ENCODE measurements around the gene BDP1.
"Not testable (repeated sequence)": the region's sequence is repeated elsewhere in the genome, so short reads cannot be mapped to it uniquely, and the experiment has no call there.

BDP1 gene

DNA sequence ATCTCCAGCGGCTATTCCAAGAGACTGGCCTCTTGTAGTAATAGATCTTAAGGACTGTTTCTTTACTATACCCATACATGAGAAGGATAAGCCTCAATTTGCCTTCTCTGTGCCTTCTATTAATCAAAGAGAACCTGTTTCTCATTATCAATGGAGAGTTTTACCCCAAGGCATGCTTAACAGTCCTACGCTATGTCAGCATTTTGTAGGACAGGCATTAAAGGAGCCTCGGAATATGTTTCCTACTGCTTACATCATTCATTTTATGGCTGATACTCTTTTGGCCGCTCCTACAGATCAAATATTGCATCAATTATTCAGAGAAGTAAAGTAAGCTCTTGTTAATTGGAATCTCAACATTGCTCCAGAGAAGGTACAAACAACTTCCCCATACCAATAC, 120.1 kb downstream of the BDP1 start:
- not testable (repeated sequence) for DNase-seq

- DNase-seq, result no peak
Observed at GRCh38 chr5:71576241-71576640, 120.8 kb downstream of the BDP1 start.

DNA sequence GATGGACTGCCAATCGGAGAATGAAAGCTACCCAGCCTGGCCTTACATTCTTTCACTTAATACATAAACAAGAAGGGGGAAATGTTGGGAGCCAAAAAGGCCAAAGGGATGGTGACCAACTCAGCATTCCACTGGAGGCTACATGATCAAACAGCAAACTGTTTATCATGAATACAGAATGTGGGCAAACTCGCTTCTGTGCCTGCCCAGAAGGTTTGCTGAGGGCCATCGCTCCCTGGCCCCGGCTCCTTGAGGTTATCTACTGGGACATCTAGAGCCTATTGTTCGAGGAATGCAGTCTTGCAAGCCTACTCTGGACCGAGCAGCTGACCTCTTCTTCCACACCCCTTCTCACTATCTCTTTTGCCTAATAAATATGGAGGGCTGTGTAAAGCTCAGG, 122.4 kb downstream of the BDP1 start:
- not testable (repeated sequence) for DNase-seq

GRCh38 chr5:71582945-71583584, 127.6 kb downstream of the BDP1 start:
- no peak for DNase-seq

DNA sequence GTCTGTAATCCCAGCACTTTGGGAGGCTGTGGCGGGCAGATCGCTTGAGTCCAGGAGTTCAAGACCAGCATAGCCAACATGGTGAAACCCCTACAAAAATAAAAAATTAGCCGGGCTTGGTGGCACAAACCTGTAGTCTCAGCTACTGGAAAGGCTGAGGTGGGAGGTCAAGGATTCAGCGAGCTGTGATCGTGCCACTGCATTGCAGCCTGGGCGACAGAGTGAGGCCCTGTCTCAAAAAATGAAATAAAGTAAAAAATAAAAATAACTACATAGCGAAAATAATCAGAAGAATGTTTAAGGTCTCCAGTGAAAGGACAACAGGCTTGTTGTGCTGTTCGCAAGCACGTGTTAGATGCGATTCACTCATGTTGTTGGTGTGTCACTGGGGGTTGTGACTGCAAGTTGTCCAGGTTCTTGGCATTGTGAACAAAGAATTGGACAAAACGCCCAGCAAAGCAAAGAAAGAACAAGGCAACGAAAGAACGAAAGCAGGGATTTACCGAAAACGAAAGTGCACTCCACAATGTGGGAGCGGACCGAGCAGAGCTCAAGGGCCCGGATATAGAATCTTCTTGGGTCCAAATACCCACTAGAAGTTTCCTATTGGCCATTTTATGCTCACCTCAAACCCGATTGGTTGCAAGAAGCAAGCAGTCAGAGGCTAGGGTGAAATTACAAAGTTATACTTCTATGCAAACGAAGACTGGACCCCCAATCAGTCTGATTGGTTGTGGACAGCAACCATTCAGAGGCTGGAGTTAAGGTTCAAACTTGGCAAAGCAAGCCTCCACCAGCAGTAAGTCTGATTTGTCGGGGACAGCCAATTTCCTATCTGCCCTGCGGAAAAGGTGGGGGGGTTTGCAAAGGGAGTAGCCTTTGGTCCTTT, 130.8 kb downstream of the BDP1 start:
- no peak for DNase-seq

- DNase-seq, result peak; percentile 98
Observed at GRCh38 chr5:71586941-71587765, 131.7 kb downstream of the BDP1 start, which contains the start of gene MCCC2. TSS of gene MCCC2 (plus strand) at chr5:71587340. CDS start at chr5:71587426, 86 bp downstream.

DNA sequence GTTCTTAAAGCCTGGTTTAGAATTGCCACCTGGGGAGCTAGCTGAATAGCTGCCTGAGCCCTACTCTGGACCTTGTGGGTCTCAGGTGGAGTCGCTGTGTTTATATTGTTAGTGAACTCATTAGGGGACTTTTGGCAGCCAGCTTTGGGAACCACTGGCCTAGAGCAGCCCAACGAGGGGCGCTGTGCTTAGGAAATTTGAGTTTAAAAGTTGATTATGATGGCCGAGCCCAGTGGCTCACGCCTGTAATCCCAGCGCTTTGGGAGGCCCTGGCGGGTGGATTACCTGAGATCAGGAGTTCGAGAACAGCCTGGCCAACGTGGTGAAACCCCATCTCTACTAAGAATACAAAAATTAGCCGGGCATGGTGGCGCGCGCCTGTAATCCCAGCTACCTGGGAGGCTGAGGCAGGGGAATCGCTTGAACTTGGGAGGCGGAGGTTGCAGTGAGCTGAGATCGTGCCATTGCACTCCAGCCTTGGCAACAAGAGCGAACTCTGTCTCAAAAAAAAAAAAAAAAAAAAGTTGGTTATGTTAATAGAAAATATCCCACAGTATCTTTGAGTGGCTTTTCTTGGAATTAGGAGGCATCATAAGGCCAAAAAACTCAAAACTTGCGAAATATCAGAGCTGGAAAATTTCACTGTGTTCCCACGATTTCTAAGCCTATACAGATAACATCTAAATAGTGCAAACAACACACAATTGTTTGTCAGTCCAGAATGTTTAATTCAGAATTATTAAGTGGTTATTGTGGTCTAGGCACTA, 132.5 kb downstream of the BDP1 start:
- peak; percentile 63 for DNase-seq

DNA sequence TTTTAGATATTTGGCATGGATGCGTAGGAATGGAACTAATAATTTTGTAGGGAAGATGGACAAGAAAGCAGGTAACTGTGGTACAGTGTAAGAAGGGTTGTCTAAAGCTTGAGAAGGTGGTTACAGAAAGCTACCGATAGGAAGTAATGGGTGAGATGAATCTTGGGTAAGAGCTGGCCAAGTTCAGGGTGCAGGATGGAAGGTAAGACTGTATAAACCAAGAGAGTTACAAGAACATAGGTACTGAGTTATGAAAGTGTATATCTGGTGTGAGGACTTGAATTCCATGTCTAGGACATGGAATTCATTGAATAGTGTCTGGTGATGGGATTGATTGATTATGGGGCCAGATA, 133.1 kb downstream of the BDP1 start:
- no peak for DNase-seq

GRCh38 chr5:71589903-71590302, 134.5 kb downstream of the BDP1 start:
- no peak for DNase-seq

DNA sequence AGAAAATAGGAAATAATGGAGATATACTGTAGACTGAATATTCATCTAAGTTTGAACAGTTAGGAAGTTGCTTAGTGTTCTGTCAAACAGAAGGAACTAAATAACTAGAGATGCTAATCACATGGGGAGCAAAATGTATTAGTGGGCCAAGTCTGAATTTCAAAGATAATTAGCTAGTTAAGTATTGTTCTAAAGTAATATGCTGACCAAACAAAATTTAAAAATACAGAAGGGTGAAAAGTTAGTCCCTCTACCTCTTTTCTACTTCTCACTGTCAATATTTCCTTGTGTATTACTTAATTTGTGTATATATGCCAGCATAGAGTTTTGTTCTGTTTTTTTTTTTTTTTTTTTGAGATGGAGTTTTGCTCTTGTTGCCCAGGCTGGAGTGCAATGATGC, 135.6 kb downstream of the BDP1 start:
- no peak for DNase-seq

DNA sequence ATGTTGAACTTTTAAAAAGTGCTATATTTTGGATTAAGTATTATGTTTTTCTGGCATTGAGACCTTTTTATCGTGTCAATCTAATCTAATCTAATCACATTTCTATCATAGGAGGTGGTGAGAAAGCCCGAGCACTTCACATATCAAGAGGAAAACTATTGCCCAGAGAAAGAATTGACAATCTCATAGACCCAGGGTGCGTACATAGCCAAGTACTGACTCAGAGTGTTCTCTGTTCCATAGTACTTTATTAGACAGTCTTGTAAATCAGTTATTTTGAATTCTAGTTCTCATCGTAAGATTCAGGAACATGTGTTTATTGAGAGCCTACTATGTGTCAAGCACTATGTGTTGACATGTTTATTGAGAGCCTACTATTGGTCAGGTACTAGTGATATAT, 140.7 kb downstream of the BDP1 start:
- no peak for DNase-seq

- DNase-seq, result no peak
Observed at GRCh38 chr5:71597001-71597400, 141.6 kb downstream of the BDP1 start.

DNA sequence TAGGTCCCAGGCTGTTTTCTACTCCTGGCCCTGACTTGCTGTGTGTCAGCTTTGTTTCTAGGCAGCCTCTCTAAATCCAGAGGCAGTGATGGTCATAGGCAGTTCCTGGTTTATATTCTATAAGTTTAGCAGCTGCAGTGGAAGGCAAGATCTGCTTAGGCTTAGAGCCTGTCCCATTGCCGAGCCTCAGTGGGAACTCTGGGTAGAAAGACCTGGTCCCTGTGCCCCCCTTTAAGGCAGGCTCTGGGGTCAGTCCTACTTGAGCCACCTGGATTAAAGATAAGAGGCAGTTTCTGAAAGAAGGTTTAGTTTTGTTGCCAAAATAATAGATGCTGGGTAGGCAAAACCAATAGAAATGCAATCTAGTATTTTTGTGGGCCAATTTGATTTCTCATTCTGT, 145.3 kb downstream of the BDP1 start:
- no peak for DNase-seq

DNA sequence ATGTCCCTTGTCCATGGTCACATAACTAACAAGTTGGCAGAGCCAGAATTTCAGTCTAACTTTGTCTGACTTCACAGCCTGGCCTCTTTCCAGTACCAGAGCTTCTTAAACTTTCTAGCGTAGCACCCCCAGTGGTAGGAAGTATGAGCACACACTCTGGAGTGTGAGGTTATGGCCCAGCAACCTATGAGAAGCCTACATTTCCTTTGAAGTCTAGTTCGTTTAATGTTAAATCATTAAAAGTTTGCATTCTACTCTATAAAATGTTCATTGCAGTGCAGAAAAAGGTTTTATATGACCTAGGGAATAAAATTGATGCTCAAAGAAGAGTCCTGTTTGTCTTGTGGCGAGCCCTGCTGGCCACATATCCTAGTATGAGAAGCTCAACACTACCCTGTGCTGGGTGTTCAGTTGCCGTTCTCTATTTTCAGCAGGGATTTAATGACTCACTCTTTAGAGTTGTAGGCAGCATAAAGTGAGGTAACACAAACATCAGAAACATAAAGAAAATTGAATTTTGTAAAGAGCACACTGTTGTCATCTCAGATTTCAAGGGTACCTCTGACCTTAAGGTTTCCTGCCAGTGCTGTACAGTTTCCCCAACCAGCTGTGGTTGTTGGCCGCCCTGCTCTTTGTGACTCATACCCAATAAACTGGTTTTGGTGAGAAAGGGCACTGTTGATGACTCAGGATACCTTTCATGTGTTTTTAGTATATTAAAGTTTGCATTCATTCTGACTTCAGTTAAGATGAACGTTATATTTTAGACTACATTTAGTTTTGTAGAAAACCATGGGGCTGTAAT, 146.0 kb downstream of the BDP1 start:
- peak; percentile 89 for DNase-seq

GRCh38 chr5:71609916-71610315, 154.5 kb downstream of the BDP1 start:
- DNase-seq, result not testable (repeated sequence)

GRCh38 chr5:71615809-71616208, 160.4 kb downstream of the BDP1 start:
- no peak for DNase-seq
